Endothelial cell of umbilical vein (primary cell): ENCODE data around the gene UBAC1. TPM values are rescaled to one million over a fixed set of nuclear protein-coding genes. Genes with fewer than 3 reads are reported as not detected.

Experiments used
- BruUV-seq: library from RNA; stranded (reverse); fragments of 400-500 nt; replicated peaks from 2 replicates; lab custom pipeline; 2021; lab: Mats Ljungman, UMichigan
- CTCF ChIA-PET: fragments of 300-600, 350-600 bp; sonication (Branson Sonifier 250); formaldehyde crosslinking; loops from one replicate; lab custom pipeline; 2021; ENCODE audit warnings: antibody characterized with exemption, inconsistent platforms; lab: Charles Lee
- POLR2A ChIA-PET: fragments of 300-600, 350-600 bp; sonication (Branson Sonifier 250); formaldehyde crosslinking; loops from one replicate; lab custom pipeline; 2021; ENCODE audit warnings: antibody characterized with exemption, inconsistent platforms; lab: Charles Lee
- DNase-seq: peaks from one replicate; pipeline ENCODE4 v3.0.0-alpha.2; 2011; ENCODE audit warnings: low read depth, low spot score
- FAIRE-seq: peaks from 2 replicates; lab custom pipeline; 2011; peaks lifted over from hg19 to GRCh38; lab: Jason Lieb, UNC
- H2AFZ ChIP-seq: 2 replicates; pipeline ENCODE4 v1.6.0; 2012; ENCODE audit warnings: low read depth, low read length, control low read depth, inconsistent platforms
- H3K27ac ChIP-seq: 2 replicates; pipeline ENCODE4 v1.5.1; 2011; ENCODE audit warnings: low read depth, mild to moderate bottlenecking, control low read depth, low read length, moderate library complexity; ENCODE audit not compliant: insufficient read depth
- H3K27me3 ChIP-seq, 2 experiments: 2 replicates each; pipeline versions ENCODE4 v1.6.0 to v1.6.1; 2011; ENCODE audit warnings: low read length in 2 of 2, mixed read lengths in 1 of 2; ENCODE audit not compliant: control insufficient read depth in 2 of 2, insufficient read depth in 2 of 2
- H3K36me3 ChIP-seq, 2 experiments: 2 replicates in 1 of 2; 3 replicates in 1 of 2; pipeline ENCODE4 v1.5.1; 2011; ENCODE audit warnings: low read length in 2 of 2, mild to moderate bottlenecking in 1 of 2, moderate library complexity in 1 of 2; ENCODE audit not compliant: control insufficient read depth in 2 of 2, insufficient read depth in 2 of 2; ENCODE audit errors: extremely low read depth in 1 of 2
- H3K4me1 ChIP-seq: 3 replicates; pipeline ENCODE4 v1.5.1; 2011; ENCODE audit warnings: mild to moderate bottlenecking, low read length; ENCODE audit not compliant: control insufficient read depth, insufficient read depth; ENCODE audit errors: extremely low read depth
- H3K4me2 ChIP-seq: 2 replicates; pipeline ENCODE4 v1.6.1; 2011; ENCODE audit warnings: low read length, control low read depth, mixed read lengths; ENCODE audit not compliant: insufficient read depth
- H3K4me3 ChIP-seq, 3 experiments: fragments of 200-600 bp in 1 of 3; sonication (generic), shearing (Covaris generic) in 1 of 3; replicated peaks in 1 of 3; 2 replicates each; pipeline ENCODE4 v1.5.1; 2011 to 2016; ENCODE audit warnings: control low read depth in 3 of 3, low read length in 3 of 3, mild to moderate bottlenecking in 2 of 3, inconsistent platforms in 1 of 3, low read depth in 1 of 3, moderate library complexity in 1 of 3; ENCODE audit not compliant: insufficient read depth in 1 of 3
- H3K79me2 ChIP-seq: 2 replicates; pipeline ENCODE4 v1.6.0; 2012; ENCODE audit warnings: low read length, inconsistent platforms; ENCODE audit not compliant: control insufficient read depth, insufficient read depth
- H3K9ac ChIP-seq: replicated peaks from 2 replicates; pipeline ENCODE3; 2011; ENCODE audit warnings: low read length, control low read depth; ENCODE audit not compliant: insufficient read depth; ENCODE audit errors: extremely low read depth
- H3K9me1 ChIP-seq: replicated peaks from 3 replicates; pipeline ENCODE4 v1.6.0; 2011; ENCODE audit warnings: mild to moderate bottlenecking, low read length; ENCODE audit not compliant: control insufficient read depth, insufficient read depth; ENCODE audit errors: extremely low read depth
- H3K9me3 ChIP-seq: replicated peaks from 2 replicates; pipeline ENCODE4 v1.5.1; 2012; ENCODE audit warnings: low read length, inconsistent platforms; ENCODE audit not compliant: control insufficient read depth, insufficient read depth
- H4K20me1 ChIP-seq: replicated peaks from 2 replicates; pipeline ENCODE3; 2011; ENCODE audit warnings: mild to moderate bottlenecking, low read length; ENCODE audit not compliant: control insufficient read depth, insufficient read depth; ENCODE audit errors: extremely low read depth
- CTCF ChIP-seq, 2 donors: IDR thresholded peaks; 1 replicate in 1 of 2; 2 replicates in 1 of 2; pipeline ENCODE4 v1.5.1; 2011; ENCODE audit warnings: low read length in 2 of 2, mild to moderate bottlenecking in 2 of 2, moderate library complexity in 2 of 2, control low read depth in 1 of 2, inconsistent platforms in 1 of 2, low read depth in 1 of 2; ENCODE audit not compliant: insufficient read depth in 1 of 2; ENCODE audit errors: extremely low read depth in 1 of 2
- EZH2 ChIP-seq: IDR thresholded peaks from 2 replicates; pipeline ENCODE4 v1.6.1; 2012; ENCODE audit warnings: borderline replicate concordance, low read depth, mild to moderate bottlenecking, moderate library complexity, low read length, inconsistent platforms; ENCODE audit not compliant: severe bottlenecking
- FOS ChIP-seq: IDR thresholded peaks from 2 replicates; pipeline ENCODE4 v1.6.1; 2011; ENCODE audit warnings: mild to moderate bottlenecking, low read length, moderate library complexity, borderline replicate concordance; ENCODE audit not compliant: insufficient read depth
- GATA2 ChIP-seq: IDR thresholded peaks from 2 replicates; pipeline ENCODE4 v1.7.0; 2011; ENCODE audit warnings: low read depth, mild to moderate bottlenecking, moderate library complexity, mixed read lengths, low read length; ENCODE audit not compliant: insufficient read length, insufficient read depth
- JUN ChIP-seq: IDR thresholded peaks from 2 replicates; pipeline ENCODE4 v1.6.1; 2011; ENCODE audit warnings: borderline replicate concordance, low read depth; ENCODE audit not compliant: insufficient read length, insufficient read depth
- MAX ChIP-seq: IDR thresholded peaks from 2 replicates; pipeline ENCODE4 v1.6.1; 2011; ENCODE audit not compliant: insufficient read depth, insufficient read length
- MYC ChIP-seq: IDR thresholded peaks from one replicate; pipeline ENCODE4 v1.6.1; 2011; ENCODE audit warnings: mild to moderate bottlenecking, low read depth, low read length
- POLR2A ChIP-seq: IDR thresholded peaks from 2 replicates; pipeline ENCODE4 v1.6.1; 2012; ENCODE audit warnings: low read depth, mild to moderate bottlenecking, control low read depth, low read length
- POLR2AphosphoS5 ChIP-seq: IDR thresholded peaks from 2 replicates; pipeline ENCODE4 v1.6.1; 2012; ENCODE audit warnings: low read depth, mild to moderate bottlenecking, control low read depth, low read length, moderate library complexity; ENCODE audit not compliant: insufficient read depth
- dilution Hi-C: fragments of 300-500 bp; cut with MboI; formaldehyde crosslinking; loops from one replicate; pipeline ENCODE4 v1.15.0; 2019; ENCODE audit warnings: low sequenced_read_pairs; ENCODE audit not compliant: extremely low pct_ligation_motif_present
- intact Hi-C: fragments of 100-400 bp; cut with micrococcal nuclease; formaldehyde crosslinking; loops from one replicate; pipeline ENCODE4 v1.10.0; 2022
- polyA plus RNA-seq, 4 experiments: library from polyadenylated mRNA; depleted of rRNA in 3 of 4; stranded (reverse) in 3 of 4; unstranded in 1 of 4; fragments of >200 nt; gene quantifications; 2 replicates each; pipeline versions ENCODE4 v1.2.1 to v1.2.3, GENCODE V29; 2011 to 2012; ENCODE audit warnings: missing spikeins in 1 of 4
- total RNA-seq: library from RNA; stranded (reverse); gene quantifications from 2 replicates; pipeline ENCODE4 v1.2.3, GENCODE V29; 2021

UBAC1 gene
- total and polyA plus RNA-seq, 2 donors (not counting 3 experiments of a cell fraction or from before 2014, with no cell fraction given): 39.5 to 56.7 TPM

- DNase-seq: peak; percentile 81
- POLR2A ChIA-PET: no interaction called here
- no TSS peak for BruUV-seq
- CTCF ChIA-PET: interaction anchor here (0.9 to 1.6 kb wide), 6 partner anchors 10 to 130 kb away, joined by 3 to 6 read pairs (median 4); no protein-coding TSS in a partner anchor
- H2AFZ ChIP-seq: peak overlapping the region; percentile 79
- no peaks in the 10 kb centered on the region for H3K9me1 ChIP-seq
- no peak overlapping the region for H3K4me3 ChIP-seq
- no peaks in the 10 kb centered on the region for H4K20me1 ChIP-seq
- H3K36me3 ChIP-seq: no peaks in the 10 kb centered on the region
- TF ChIP-seq POLR2AphosphoS5: peak; percentile 63
- TF ChIP-seq FOS: no peak
- TF ChIP-seq POLR2A: peak; percentile 69
- no peak for TF ChIP-seq JUN
- H3K27ac ChIP-seq: peak overlapping the region; percentile 86
- dilution Hi-C loops (no loop called here), intact Hi-C loops (loop anchor here (1.0 to 5.0 kb wide), 3 partner anchors 19 to 60 kb away; no protein-coding TSS in a partner anchor)
- peak; percentile 86 for FAIRE-seq
- H3K9ac ChIP-seq: peak overlapping the region; percentile 51
- peak overlapping the region; percentile 60 for H3K4me2 ChIP-seq
- no peaks in the 10 kb centered on the region for H3K9me3 ChIP-seq
- H3K4me1 ChIP-seq: peaks cover 22% of the 10 kb centered on the region
- H3K79me2 ChIP-seq: no peaks in the 10 kb centered on the region
- H3K27me3 ChIP-seq: no peaks in the 10 kb centered on the region
Observed at GRCh38 chr9:135992486-135993408, 31.6 kb upstream of the UBAC1 start.

GRCh38 chr9:135991771-135992170 lies 30.6 kb upstream of the UBAC1 start:
- H2AFZ ChIP-seq: no peak overlapping the region
- H3K4me1 ChIP-seq: peaks cover 22% of the 10 kb centered on the region
- no peak for FAIRE-seq
- H4K20me1 ChIP-seq: no peaks in the 10 kb centered on the region
- TF ChIP-seq MYC (no peak), GATA2 (no peak), EZH2 (no peak), POLR2A (no peak), CTCF (IDR thresholded peaks at IDR 0.05; ENCODE audit: extremely low read depth in 1 of 2, insufficient read depth in 1 of 2, low read depth in 1 of 2, low read length in 2 of 2) (no peak), FOS (no peak), JUN (no peak), POLR2AphosphoS5 (no peak), MAX (no peak)
- H3K27me3 ChIP-seq: no peaks in the 10 kb centered on the region
- dilution Hi-C loops: no loop called here
- no peaks in the 10 kb centered on the region for H3K9me3 ChIP-seq
- H3K4me3 ChIP-seq: no peak overlapping the region
- no peak overlapping the region for H3K9ac ChIP-seq
- intact Hi-C loops: loop anchor here (1.0 to 5.0 kb wide), 3 partner anchors 20 to 61 kb away; no protein-coding TSS in a partner anchor
- CTCF ChIA-PET: interaction anchor here (0.9 to 1.6 kb wide), 5 partner anchors 11 to 98 kb away, joined by 3 to 6 read pairs (median 4); no protein-coding TSS in a partner anchor
- H3K79me2 ChIP-seq: no peaks in the 10 kb centered on the region
- H3K36me3 ChIP-seq: no peaks in the 10 kb centered on the region
- DNase-seq: no peak
- no peak overlapping the region for H3K27ac ChIP-seq
- no TSS peak for BruUV-seq
- POLR2A ChIA-PET: no interaction called here
- H3K4me2 ChIP-seq: no peak overlapping the region
- no peaks in the 10 kb centered on the region for H3K9me1 ChIP-seq
